ENCODE results near the gene GPR85. TPM values are rescaled to one million over a fixed set of nuclear protein-coding genes. Genes with fewer than 3 reads are reported as not detected.
A peak's percentile ranks its signal among the peaks of the same experiment; 100 is the strongest.

GPR85 gene
- total and polyA plus RNA-seq, 10 of the 15 experiments (the other 5 are each of a cell fraction or from before 2014, with no cell fraction given): 0.05 to 0.38 TPM; not detected in 8

DNA sequence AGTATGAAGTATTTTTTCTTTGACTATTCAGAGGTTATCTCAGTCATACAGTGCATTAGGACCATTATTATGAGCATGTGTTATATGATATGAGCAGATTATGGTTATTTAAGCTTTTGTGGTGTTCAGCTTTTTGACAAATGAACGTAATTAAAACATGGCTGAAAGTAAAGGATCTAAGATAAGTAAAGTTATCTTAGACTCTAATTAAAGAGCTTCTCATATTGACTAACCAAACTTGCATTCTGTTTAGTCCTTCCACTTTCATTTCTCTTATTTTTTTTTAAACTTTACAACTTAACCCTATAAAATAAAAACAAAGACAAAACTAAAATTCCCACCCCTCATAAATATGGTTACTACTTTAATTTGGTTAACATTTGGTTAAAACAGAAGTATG is 6.9 kb upstream of the GPR85 start:
- H3K36me3 ChIP-seq (ENCODE audit: control insufficient read depth in 2 of 2, insufficient read depth in 2 of 2, low read length in 1 of 2): no peaks in the 10 kb centered on the region
- WGBS (ENCODE audit: insufficient coverage, insufficient replicate concordance, low lambda C conversion rate, missing lambda C conversion rate): 0% methylated on average over 1 of the region's 1 CpG
- no peak overlapping the region for H3K4me2 ChIP-seq (ENCODE audit: control insufficient read depth, insufficient read depth)
- ChIA-PET RAD21 (ENCODE audit: unreplicated experiment) (interaction anchor here (0.6 kb wide), 1 partner anchor 31 kb away, joined by 3 read pairs; no protein-coding TSS in a partner anchor), POLR2A (interaction anchor here (1.1 kb wide), 1 partner anchor 127 kb away, joined by 3 read pairs; no protein-coding TSS in a partner anchor), CTCF (interaction anchor here (1.0 to 1.8 kb wide), 4 partner anchors 16 to 66 kb away, joined by 3 to 5 read pairs (median 4); no protein-coding TSS in a partner anchor), SMC1A (ENCODE audit: uncharacterized antibody, unreplicated experiment) (interaction anchor here (0.8 to 2.3 kb wide), 5 partner anchors 9 to 22 kb away, joined by 3 to 9 read pairs (median 4); no protein-coding TSS in a partner anchor)
- FAIRE-seq: no peak
- TF ChIP-seq CEBPZ (IDR thresholded peaks at IDR 0.05; ENCODE audit: low read depth, low read length): no peak
- no peak for TF ChIP-seq LARP7 (IDR thresholded peaks at IDR 0.05)
- no peak for TF ChIP-seq WRNIP1 (IDR thresholded peaks at IDR 0.05; ENCODE audit: borderline replicate concordance, low read depth, low read length)
- TF ChIP-seq RAD21 (IDR thresholded peaks at IDR 0.05; ENCODE audit: insufficient read depth, low read depth, low read length): no peak
- TF ChIP-seq, protein P1, sequence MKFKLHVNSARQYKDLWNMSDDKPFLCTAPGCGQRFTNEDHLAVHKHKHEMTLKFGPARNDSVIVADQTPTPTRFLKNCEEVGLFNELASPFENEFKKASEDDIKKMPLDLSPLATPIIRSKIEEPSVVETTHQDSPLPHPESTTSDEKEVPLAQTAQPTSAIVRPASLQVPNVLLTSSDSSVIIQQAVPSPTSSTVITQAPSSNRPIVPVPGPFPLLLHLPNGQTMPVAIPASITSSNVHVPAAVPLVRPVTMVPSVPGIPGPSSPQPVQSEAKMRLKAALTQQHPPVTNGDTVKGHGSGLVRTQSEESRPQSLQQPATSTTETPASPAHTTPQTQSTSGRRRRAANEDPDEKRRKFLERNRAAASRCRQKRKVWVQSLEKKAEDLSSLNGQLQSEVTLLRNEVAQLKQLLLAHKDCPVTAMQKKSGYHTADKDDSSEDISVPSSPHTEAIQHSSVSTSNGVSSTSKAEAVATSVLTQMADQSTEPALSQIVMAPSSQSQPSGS (IDR thresholded peaks at IDR 0.05; ENCODE audit: low read length): no peak
- TF ChIP-seq, protein P2, sequence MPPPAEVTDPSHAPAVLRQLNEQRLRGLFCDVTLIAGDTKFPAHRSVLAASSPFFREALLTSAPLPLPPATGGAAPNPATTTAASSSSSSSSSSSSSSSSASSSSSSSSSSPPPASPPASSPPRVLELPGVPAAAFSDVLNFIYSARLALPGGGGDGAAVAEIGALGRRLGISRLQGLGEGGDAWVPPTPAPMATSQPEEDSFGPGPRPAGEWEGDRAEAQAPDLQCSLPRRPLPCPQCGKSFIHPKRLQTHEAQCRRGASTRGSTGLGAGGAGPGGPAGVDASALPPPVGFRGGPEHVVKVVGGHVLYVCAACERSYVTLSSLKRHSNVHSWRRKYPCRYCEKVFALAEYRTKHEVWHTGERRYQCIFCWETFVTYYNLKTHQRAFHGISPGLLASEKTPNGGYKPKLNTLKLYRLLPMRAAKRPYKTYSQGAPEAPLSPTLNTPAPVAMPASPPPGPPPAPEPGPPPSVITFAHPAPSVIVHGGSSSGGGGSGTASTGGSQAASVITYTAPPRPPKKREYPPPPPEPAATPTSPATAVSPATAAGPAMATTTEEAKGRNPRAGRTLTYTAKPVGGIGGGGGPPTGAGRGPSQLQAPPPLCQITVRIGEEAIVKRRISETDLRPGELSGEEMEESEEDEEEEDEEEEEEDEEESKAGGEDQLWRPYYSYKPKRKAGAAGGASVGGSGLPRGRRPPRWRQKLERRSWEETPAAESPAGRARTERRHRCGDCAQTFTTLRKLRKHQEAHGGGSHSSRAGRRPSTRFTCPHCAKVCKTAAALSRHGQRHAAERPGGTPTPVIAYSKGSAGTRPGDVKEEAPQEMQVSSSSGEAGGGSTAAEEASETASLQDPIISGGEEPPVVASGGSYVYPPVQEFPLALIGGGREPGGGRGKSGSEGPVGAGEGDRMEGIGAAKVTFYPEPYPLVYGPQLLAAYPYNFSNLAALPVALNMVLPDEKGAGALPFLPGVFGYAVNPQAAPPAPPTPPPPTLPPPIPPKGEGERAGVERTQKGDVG (CRISPR knock-in tag; IDR thresholded peaks at IDR 0.05): no peak
- TF ChIP-seq ZNF207 (IDR thresholded peaks at IDR 0.05; ENCODE audit: borderline replicate concordance): no peak
- TF ChIP-seq MTA2 (IDR thresholded peaks at IDR 0.05; ENCODE audit: low read depth): peak; percentile 86
- TF ChIP-seq BMI1 (IDR thresholded peaks at IDR 0.05; ENCODE audit: borderline replicate concordance): no peak
- in situ Hi-C loops (cut with MboI): no loop called here
- H3K9ac ChIP-seq (ENCODE audit: control insufficient read depth, insufficient read depth, low read length): no peak overlapping the region
- H3K9me3 ChIP-seq (replicated peaks; ENCODE audit: control insufficient read depth, insufficient read depth, low read length): no peaks in the 10 kb centered on the region
- no peak overlapping the region for H3K27ac ChIP-seq (ENCODE audit: control insufficient read depth, insufficient read depth)
- H3K4me1 ChIP-seq (ENCODE audit: control insufficient read depth, insufficient read depth, low read length): no peaks in the 10 kb centered on the region
- no TSS peak for BruUV-seq (replicated peaks)
- no peak for DNase-seq (ENCODE audit: low read depth, low spot score)
- H3K4me3 ChIP-seq: no peak overlapping the region
- no peaks in the 10 kb centered on the region for H3K79me2 ChIP-seq (ENCODE audit: control insufficient read depth, insufficient read depth, low read length)
- no peaks in the 10 kb centered on the region for H3K27me3 ChIP-seq (replicated peaks in 1 of 2; ENCODE audit: control insufficient read depth in 2 of 2, insufficient read depth in 2 of 2, low read length in 1 of 2)
- no peaks in the 10 kb centered on the region for H4K20me1 ChIP-seq (ENCODE audit: control insufficient read depth, insufficient read depth)
- ATAC-seq: no peak; the same call in 2 of the 3 replicates
- intact Hi-C loops (cut with micrococcal nuclease; ENCODE audit: unreplicated experiment): no loop called here
- no peak overlapping the region for H2AFZ ChIP-seq (ENCODE audit: control insufficient read depth, low read depth, low read length)
